Uterus (tissue), 4 donors: ENCODE results near the gene CUL3. TPM values are rescaled to one million over a fixed set of nuclear protein-coding genes. Genes with fewer than 3 reads are reported as not detected.

Source experiments
- DNase-seq, 2 donors: peaks; one replicate each; pipeline ENCODE4 v3.0.0-alpha.2; 2019 to 2020
- H3K27ac ChIP-seq, 2 donors: fragments of 200-600 bp; sonication (generic); 1 replicate in 1 of 2; 2 replicates in 1 of 2; pipeline ENCODE4 v1.5.1; 2016 to 2018
- H3K27me3 ChIP-seq, 2 donors: fragments of 200-600 bp; sonication (generic); one replicate each; pipeline ENCODE4 v1.5.1; 2018 to 2019; ENCODE audit warnings: control low read depth in 1 of 2
- H3K36me3 ChIP-seq, 2 donors: fragments of 200-600 bp; sonication (generic); one replicate each; pipeline ENCODE4 v1.5.1; 2019; ENCODE audit warnings: control low read depth in 1 of 2
- H3K4me1 ChIP-seq, 2 donors: fragments of 200-600 bp; sonication (generic); one replicate each; pipeline ENCODE4 v1.5.1; 2018 to 2019; ENCODE audit warnings: control low read depth in 1 of 2
- H3K4me3 ChIP-seq, 2 donors: fragments of 200-600 bp; sonication (generic); 1 replicate in 1 of 2; 2 replicates in 1 of 2; pipeline ENCODE4 v1.5.1; 2018 to 2019; ENCODE audit warnings: mild to moderate bottlenecking in 1 of 2
- H3K9me3 ChIP-seq, 2 donors: fragments of 200-600 bp; sonication (generic); one replicate each; pipeline ENCODE4 v1.5.1; 2019; ENCODE audit warnings: control low read depth in 1 of 2
- POLR2A ChIP-seq, 2 donors: fragments of 450-650 bp; IDR thresholded peaks; one replicate each; pipeline ENCODE4 v1.6.1; 2016; ENCODE audit warnings: antibody characterized with exemption in 2 of 2, mild to moderate bottlenecking in 1 of 2, moderate library complexity in 1 of 2
- intact Hi-C: fragments of 100-400 bp; cut with DNase I; formaldehyde crosslinking; loops from one replicate; pipeline ENCODE4 v1.15.1; 2023; ENCODE audit warnings: low total_unique reads
- total RNA-seq, 4 donors: library from RNA; depleted of rRNA in 3 of 4; stranded (reverse); fragments of >200 nt in 3 of 4; gene quantifications; one replicate each; pipeline versions ENCODE4 v1.1.0 to v1.2.4, GENCODE V29; 2014 to 2023
- TF ChIP-seq, protein P1 (sequence below), 4 experiments: fragments of 200-600 bp in 2 of 4; fragments of 450-650 bp in 2 of 4; sonication (generic) in 2 of 4; IDR thresholded peaks; one replicate each; pipeline ENCODE4 v1.5.1; 2016 to 2019; ENCODE audit warnings: antibody characterized with exemption in 4 of 4, mild to moderate bottlenecking in 2 of 4, moderate library complexity in 1 of 4
- donor health status: DM: yes; HTN: yes; CAD: no.

Gene CUL3
- total RNA-seq, 4 donors from 2014 or later, result 37.4 to 126 (median 97.5) TPM

- no peaks in the 10 kb centered on the region for H3K36me3 ChIP-seq
- DNase-seq, result no peak
Observed at GRCh38 chr2:224479826-224480225, 105.3 kb downstream of the CUL3 start.

DNA sequence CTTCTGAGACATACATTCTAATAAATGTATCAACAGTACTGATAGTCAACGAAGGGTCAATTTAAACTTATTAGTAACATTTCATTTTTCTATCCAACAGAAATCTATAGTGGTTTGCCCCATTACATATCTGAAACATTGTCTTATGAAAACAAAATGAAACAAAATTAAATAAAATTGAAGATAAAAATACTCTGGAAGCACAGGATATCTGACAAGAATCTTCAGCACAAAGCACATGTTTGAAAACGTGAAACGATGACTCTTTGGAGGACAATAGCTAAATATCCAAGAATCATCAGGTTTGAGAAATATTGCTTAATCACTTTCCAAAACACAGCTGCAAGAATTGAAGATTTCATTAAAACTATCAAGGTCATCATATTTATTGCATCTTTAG lies 112.3 kb downstream of the CUL3 start:
- H3K36me3 ChIP-seq, result no peaks in the 10 kb centered on the region
- no peak for DNase-seq
- H3K27me3 ChIP-seq, result no peaks in the 10 kb centered on the region
- H3K4me3 ChIP-seq, result no peak overlapping the region
- no peak overlapping the region for H3K27ac ChIP-seq
- no peak for TF ChIP-seq POLR2A (IDR thresholded peaks at IDR 0.05)
- TF ChIP-seq, protein P1, sequence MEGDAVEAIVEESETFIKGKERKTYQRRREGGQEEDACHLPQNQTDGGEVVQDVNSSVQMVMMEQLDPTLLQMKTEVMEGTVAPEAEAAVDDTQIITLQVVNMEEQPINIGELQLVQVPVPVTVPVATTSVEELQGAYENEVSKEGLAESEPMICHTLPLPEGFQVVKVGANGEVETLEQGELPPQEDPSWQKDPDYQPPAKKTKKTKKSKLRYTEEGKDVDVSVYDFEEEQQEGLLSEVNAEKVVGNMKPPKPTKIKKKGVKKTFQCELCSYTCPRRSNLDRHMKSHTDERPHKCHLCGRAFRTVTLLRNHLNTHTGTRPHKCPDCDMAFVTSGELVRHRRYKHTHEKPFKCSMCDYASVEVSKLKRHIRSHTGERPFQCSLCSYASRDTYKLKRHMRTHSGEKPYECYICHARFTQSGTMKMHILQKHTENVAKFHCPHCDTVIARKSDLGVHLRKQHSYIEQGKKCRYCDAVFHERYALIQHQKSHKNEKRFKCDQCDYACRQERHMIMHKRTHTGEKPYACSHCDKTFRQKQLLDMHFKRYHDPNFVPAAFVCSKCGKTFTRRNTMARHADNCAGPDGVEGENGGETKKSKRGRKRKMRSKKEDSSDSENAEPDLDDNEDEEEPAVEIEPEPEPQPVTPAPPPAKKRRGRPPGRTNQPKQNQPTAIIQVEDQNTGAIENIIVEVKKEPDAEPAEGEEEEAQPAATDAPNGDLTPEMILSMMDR (IDR thresholded peaks at IDR 0.05), result no peak
- H3K4me1 ChIP-seq, result no peaks in the 10 kb centered on the region
- intact Hi-C loops, result no loop called here
- no peaks in the 10 kb centered on the region for H3K9me3 ChIP-seq

More at GRCh38 chr2:224479826-224480225, 105.3 kb downstream of the CUL3 start:
- intact Hi-C loops, result no loop called here
- Histone ChIP-seq H3K27ac (no peak overlapping the region), H3K27me3 (no peaks in the 10 kb centered on the region), H3K9me3 (no peaks in the 10 kb centered on the region), H3K4me1 (no peaks in the 10 kb centered on the region), H3K4me3 (no peak overlapping the region)
- no peak for TF ChIP-seq POLR2A (IDR thresholded peaks at IDR 0.05)
- TF ChIP-seq, protein P1 (IDR thresholded peaks at IDR 0.05), result no peak

GRCh38 chr2:224472137-224472536 lies 113.0 kb downstream of the CUL3 start:
- no peaks in the 10 kb centered on the region for H3K4me1 ChIP-seq
- no peak overlapping the region for H3K4me3 ChIP-seq
- intact Hi-C loops, result no loop called here
- no peak for TF ChIP-seq POLR2A (IDR thresholded peaks at IDR 0.05)
- TF ChIP-seq, protein P1 (IDR thresholded peaks at IDR 0.05), result no peak
- no peaks in the 10 kb centered on the region for H3K9me3 ChIP-seq
- no peaks in the 10 kb centered on the region for H3K36me3 ChIP-seq
- no peaks in the 10 kb centered on the region for H3K27me3 ChIP-seq
- no peak overlapping the region for H3K27ac ChIP-seq
- no peak for DNase-seq

- no peaks in the 10 kb centered on the region for H3K9me3 ChIP-seq
- H3K27me3 ChIP-seq, result no peaks in the 10 kb centered on the region
- TF ChIP-seq, protein P1 (IDR thresholded peaks at IDR 0.05), result no peak
- no peak for TF ChIP-seq POLR2A (IDR thresholded peaks at IDR 0.05)
- DNase-seq, result no peak
- no peaks in the 10 kb centered on the region for H3K4me1 ChIP-seq
- no peaks in the 10 kb centered on the region for H3K36me3 ChIP-seq
- no peak overlapping the region for H3K27ac ChIP-seq
- intact Hi-C loops, result no loop called here
- H3K4me3 ChIP-seq, result no peak overlapping the region
Observed at GRCh38 chr2:224469374-224469964, 115.7 kb downstream of the CUL3 start.

DNA sequence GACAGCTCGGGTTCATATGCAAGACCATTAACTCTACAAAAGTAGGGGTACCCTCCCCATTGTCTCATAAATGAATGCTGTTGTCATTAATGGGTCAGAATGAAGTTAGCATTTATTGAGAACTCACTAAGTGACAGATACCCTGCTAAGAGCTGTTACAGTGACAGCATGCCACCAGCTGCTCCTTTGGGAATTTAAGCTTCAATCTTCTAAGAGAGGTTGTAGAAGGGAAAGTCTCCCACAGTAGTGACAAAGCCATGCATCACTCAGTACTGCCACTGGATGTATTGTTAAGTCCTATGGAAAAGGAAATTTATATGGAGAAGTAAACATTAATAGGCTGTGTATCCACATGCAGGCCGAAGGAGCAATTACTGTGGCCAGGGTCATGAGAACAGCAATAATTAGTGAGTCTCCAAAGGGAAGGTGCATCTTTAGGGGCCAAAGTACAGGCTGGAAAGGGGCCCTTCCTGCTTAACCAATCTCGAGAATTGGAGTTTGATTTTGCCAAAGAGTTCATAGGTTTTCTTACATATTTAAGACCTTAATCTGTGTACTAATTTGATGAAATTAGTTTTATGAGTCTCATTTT lies 118.8 kb downstream of the CUL3 start:
- TF ChIP-seq, protein P1 (IDR thresholded peaks at IDR 0.05), result no peak
- no peak for TF ChIP-seq POLR2A (IDR thresholded peaks at IDR 0.05)
- no peaks in the 10 kb centered on the region for H3K27me3 ChIP-seq
- no peak overlapping the region for H3K4me3 ChIP-seq
- H3K36me3 ChIP-seq, result no peaks in the 10 kb centered on the region
- H3K9me3 ChIP-seq, result no peaks in the 10 kb centered on the region
- H3K27ac ChIP-seq, result no peak overlapping the region
- H3K4me1 ChIP-seq, result no peaks in the 10 kb centered on the region
- DNase-seq, result no peak
- intact Hi-C loops, result no loop called here
